Amygdala (tissue), 56 donors: ENCODE data around the gene PKIG.

Experiments used
- DNase-seq, 56 donors: peaks; one replicate each; lab custom pipeline; 2025; lab: John Stamatoyannopoulos, UW

Gene PKIG

GRCh38 chr20:44615876-44616603, 33.7 kb downstream of the PKIG start:
- peak in 54 of 56 donors; percentile 21 to 98 (median 84) for DNase-seq

GRCh38 chr20:44616604-44616964, 34.2 kb downstream of the PKIG start:
- DNase-seq: peak in 5 of 56 donors; percentile 36 to 54 (median 50)

GRCh38 chr20:44618318-44618731, 35.9 kb downstream of the PKIG start:
- DNase-seq: peak in 2 of 56 donors; percentile 8 to 49

GRCh38 chr20:44619294-44619693, 36.9 kb downstream of the PKIG start:
- no peak for DNase-seq

- DNase-seq: no peak
Observed at GRCh38 chr20:44620030-44620429, 37.7 kb downstream of the PKIG start.

GRCh38 chr20:44621325-44621724, 38.9 kb downstream of the PKIG start:
- no peak for DNase-seq

- DNase-seq: no peak
Observed at GRCh38 chr20:44621939-44622338, 39.6 kb downstream of the PKIG start.

- no peak for DNase-seq
Observed at GRCh38 chr20:44622501-44623270, 40.3 kb downstream of the PKIG start.

- DNase-seq: no peak
Observed at GRCh38 chr20:44624152-44624551, 41.8 kb downstream of the PKIG start.

- no peak for DNase-seq
Observed at GRCh38 chr20:44624743-44625271, 42.4 kb downstream of the PKIG start.

GRCh38 chr20:44625361-44625760, 43.0 kb downstream of the PKIG start:
- no peak for DNase-seq

GRCh38 chr20:44626278-44626677, 43.9 kb downstream of the PKIG start:
- DNase-seq: no peak

GRCh38 chr20:44627364-44628010, 45.1 kb downstream of the PKIG start:
- no peak for DNase-seq

- DNase-seq: no peak
Observed at GRCh38 chr20:44629017-44629385, 46.6 kb downstream of the PKIG start.

- DNase-seq: peak in 17 of 56 donors; percentile 8 to 68 (median 26)
Observed at GRCh38 chr20:44629542-44629941, 47.2 kb downstream of the PKIG start.

GRCh38 chr20:44630297-44630696, 47.9 kb downstream of the PKIG start:
- no peak for DNase-seq

GRCh38 chr20:44632103-44632752, 49.8 kb downstream of the PKIG start:
- no peak for DNase-seq

GRCh38 chr20:44633187-44633810, 50.9 kb downstream of the PKIG start:
- peak in 7 of 56 donors; percentile 16 to 51 (median 38) for DNase-seq

GRCh38 chr20:44633872-44634600, 51.7 kb downstream of the PKIG start:
- DNase-seq: peak in 1 of 56 donors; percentile 51
